Erythroblast (primary cell): Measurements from ENCODE around the gene COX7A2.

Experiments used
- GATA1 ChIP-seq: IDR thresholded peaks from 2 replicates; pipeline ENCODE4 v1.6.1; 2011; ENCODE audit warnings: low read depth, mild to moderate bottlenecking, control low read depth, low read length, moderate library complexity
- POLR2A ChIP-seq: IDR thresholded peaks from 2 replicates; pipeline ENCODE4 v1.6.1; 2011; ENCODE audit warnings: mild to moderate bottlenecking, low read length

GRCh38 chr6:75250552-75250951, 7.0 kb upstream of the COX7A2 start:
- TF ChIP-seq POLR2A (no peak), GATA1 (no peak)
